HEK293 (cell line): ENCODE data around the gene TTC13.

Experiments
- CTCF ChIA-PET: fragments of 350-600 bp; formaldehyde crosslinking; extraction: SDS; loops from one replicate; lab custom pipeline; 2021; ENCODE audit warnings: antibody characterized with exemption; lab: Yijun Ruan, JAX
- POLR2A ChIA-PET: fragments of 300-600 bp; formaldehyde crosslinking; extraction: SDS; loops from one replicate; lab custom pipeline; 2020; ENCODE audit warnings: antibody characterized with exemption, inconsistent platforms; lab: Yijun Ruan, JAX
- H3K27ac ChIP-seq: fragments of 200-500 bp; sonication (Bioruptor generic); 2 replicates; pipeline ENCODE4 v1.5.1; 2014; ENCODE audit warnings: low read depth, low read length, control low read depth, inconsistent platforms; ENCODE audit errors: extremely low read depth
- H3K36me3 ChIP-seq, 2 experiments: fragments of 200-500 bp in 1 of 2; sonication (Bioruptor generic) in 1 of 2; 1 replicate in 1 of 2; 2 replicates in 1 of 2; pipeline ENCODE4 v1.5.1; 2014 to 2017; ENCODE audit warnings: inconsistent platforms in 2 of 2, low read length in 2 of 2; ENCODE audit not compliant: control insufficient read depth in 2 of 2, insufficient read depth in 1 of 2
- H3K4me1 ChIP-seq: fragments of 200-500 bp; sonication (Bioruptor generic); 2 replicates; pipeline ENCODE4 v1.5.1; 2014; ENCODE audit warnings: mild to moderate bottlenecking, low read length, inconsistent platforms; ENCODE audit not compliant: control insufficient read depth, insufficient read depth
- H3K4me3 ChIP-seq: 2 replicates; pipeline ENCODE4 v1.5.1; 2011; ENCODE audit warnings: low read depth, mild to moderate bottlenecking, control low read depth, low read length, moderate library complexity
- H3K9me3 ChIP-seq: fragments of 200-500 bp; sonication (Bioruptor generic); 2 replicates; pipeline ENCODE4 v1.5.1; 2014; ENCODE audit warnings: low read depth, low read length, inconsistent platforms; ENCODE audit not compliant: control insufficient read depth, insufficient read depth
- MZF1 ChIP-seq: fragments of 450-650 bp; formaldehyde crosslinking; IDR thresholded peaks from 2 replicates; pipeline ENCODE4 v1.5.1; 2017; ENCODE audit warnings: missing biosample characterization, missing genetic modification characterization, borderline replicate concordance
- PRDM6 ChIP-seq: fragments of 450-650 bp; formaldehyde crosslinking; IDR thresholded peaks from 2 replicates; pipeline ENCODE4 v1.5.1; 2017; ENCODE audit warnings: missing biosample characterization, missing genetic modification characterization
- ZBTB10 ChIP-seq: fragments of 450-650 bp; formaldehyde crosslinking; IDR thresholded peaks from 2 replicates; pipeline ENCODE4 v1.5.1; 2016; ENCODE audit warnings: missing biosample characterization, missing genetic modification characterization
- ZNF121 ChIP-seq: fragments of 450-650 bp; formaldehyde crosslinking; IDR thresholded peaks from 2 replicates; pipeline ENCODE4 v1.5.1; 2016; ENCODE audit warnings: missing biosample characterization, missing genetic modification characterization
- ZNF140 ChIP-seq: fragments of 450-650 bp; formaldehyde crosslinking; IDR thresholded peaks from 2 replicates; pipeline ENCODE4 v1.5.1; 2016; ENCODE audit warnings: missing biosample characterization, missing genetic modification characterization
- ZNF274 ChIP-seq, 2 experiments: fragments of 200-500 bp in 1 of 2; fragments of 450-650 bp in 1 of 2; sonication (Bioruptor generic) in 1 of 2; formaldehyde crosslinking in 1 of 2; IDR thresholded peaks; 2 replicates each; pipeline versions ENCODE4 v1.5.1 to v1.6.1; 2014 to 2016; ENCODE audit warnings: borderline replicate concordance in 1 of 2, inconsistent platforms in 1 of 2, low read length in 1 of 2, missing biosample characterization in 1 of 2, missing genetic modification characterization in 1 of 2
- ZNF324 ChIP-seq: fragments of 450-650 bp; formaldehyde crosslinking; IDR thresholded peaks from 2 replicates; pipeline ENCODE4 v1.5.1; 2016; ENCODE audit warnings: missing biosample characterization, missing genetic modification characterization
- ZNF394 ChIP-seq: fragments of 450-650 bp; formaldehyde crosslinking; IDR thresholded peaks from 2 replicates; pipeline ENCODE4 v1.5.1; 2016; ENCODE audit warnings: missing biosample characterization, missing genetic modification characterization, mild to moderate bottlenecking, moderate library complexity, borderline replicate concordance
- ZNF449 ChIP-seq: fragments of 450-650 bp; formaldehyde crosslinking; IDR thresholded peaks from 2 replicates; pipeline ENCODE4 v1.5.1; 2017; ENCODE audit warnings: missing biosample characterization, mild to moderate bottlenecking, missing genetic modification characterization, moderate library complexity
- ZNF48 ChIP-seq: fragments of 450-650 bp; formaldehyde crosslinking; IDR thresholded peaks from 2 replicates; pipeline ENCODE4 v1.5.1; 2016; ENCODE audit warnings: missing biosample characterization, missing genetic modification characterization
- ZNF600 ChIP-seq: fragments of 450-650 bp; formaldehyde crosslinking; IDR thresholded peaks from 2 replicates; pipeline ENCODE4 v1.5.1; 2016; ENCODE audit warnings: missing biosample characterization, missing genetic modification characterization
- ZNF624 ChIP-seq: fragments of 450-650 bp; formaldehyde crosslinking; IDR thresholded peaks from 2 replicates; pipeline ENCODE4 v1.5.1; 2017; ENCODE audit warnings: missing biosample characterization, missing genetic modification characterization
- ZNF792 ChIP-seq: fragments of 450-650 bp; formaldehyde crosslinking; IDR thresholded peaks from 2 replicates; pipeline ENCODE4 v1.5.1; 2016; ENCODE audit warnings: missing biosample characterization, missing genetic modification characterization
- ZSCAN16 ChIP-seq: fragments of 450-650 bp; formaldehyde crosslinking; IDR thresholded peaks from 2 replicates; pipeline ENCODE4 v1.5.1; 2016; ENCODE audit warnings: missing biosample characterization, missing genetic modification characterization
- ZSCAN23 ChIP-seq: fragments of 450-650 bp; formaldehyde crosslinking; IDR thresholded peaks from 2 replicates; pipeline ENCODE4 v1.5.1; 2016; ENCODE audit warnings: missing biosample characterization, missing genetic modification characterization

Gene TTC13

GRCh38 chr1:230867903-230868735, 110.5 kb downstream of the TTC13 start, which contains the start of gene C1orf198 (continued):
- TF ChIP-seq ZNF324 (tag by site-specific recombination) (no peak), ZNF624 (tag by site-specific recombination) (no peak), ZNF394 (tag by site-specific recombination) (no peak), PRDM6 (tag by site-specific recombination) (no peak), ZSCAN16 (tag by site-specific recombination) (peak; percentile 60), ZBTB10 (tag by site-specific recombination) (peak; percentile 77; the same call in 1 of the 2 replicates), ZNF600 (no peak; the same call in 1 of the 2 replicates), ZNF48 (tag by site-specific recombination) (no peak), ZNF274 (IDR thresholded peaks at IDR 0.05; ENCODE audit: low read length) (no peak), ZNF274 (tag by site-specific recombination; IDR thresholded peaks at IDR 0.05; ENCODE audit: borderline replicate concordance) (no peak), ZNF792 (peak; percentile 77; the same call in 1 of the 2 replicates)

- Histone ChIP-seq H3K4me1 (peaks cover 9% of the 10 kb centered on the region), H3K9me3 (no peaks in the 10 kb centered on the region), H3K4me3 (peak overlapping the region; percentile 90), H3K27ac (no peak overlapping the region; the same call in 1 of the 2 replicates), H3K36me3 (peaks cover 0 to 4% of the 10 kb centered on the region in 2 experiments; a peak in 1 of 3 replicates)
- POLR2A ChIA-PET, result interaction anchor here (0.5 to 2.4 kb wide), 6 partner anchors 9 to 321 kb away, joined by 3 to 11 read pairs (median 4); no protein-coding TSS in a partner anchor
- CTCF ChIA-PET, result interaction anchor here (0.6 to 3.2 kb wide), 7 partner anchors 10 to 344 kb away, joined by 3 to 12 read pairs (median 3); no protein-coding TSS in a partner anchor
- TF ChIP-seq ZNF121 (tag by site-specific recombination) (no peak), ZNF140 (tag by site-specific recombination) (no peak), ZSCAN23 (tag by site-specific recombination) (no peak), ZNF449 (tag by site-specific recombination) (0 out of 2 replicates have a peak, but pooled peaks have one; percentile 2), MZF1 (tag by site-specific recombination) (no peak)
These were observed 111.4 kb downstream of the TTC13 start for GRCh38 chr1:230867101-230867902.
